Omental fat pad (tissue), 4 donors: Measurements from ENCODE around the gene MAPKBP1. TPM values are rescaled to one million over a fixed set of nuclear protein-coding genes. Genes with fewer than 3 reads are reported as not detected.

Source experiments
- ATAC-seq: fragments of 150-250 bp; one replicate; pipeline ENCODE4 v1.9.1; 2016; ENCODE audit warnings: mild to moderate bottlenecking, moderate library complexity; ENCODE audit not compliant: low FRiP score
- DNase-seq: peaks from one replicate; pipeline ENCODE4 v3.0.0-alpha.2; 2019; ENCODE audit warnings: low spot score
- CTCF ChIP-seq, 3 donors: fragments of 450-650 bp; IDR thresholded peaks; one replicate each; pipeline ENCODE4 v1.5.1; 2016 to 2017; ENCODE audit warnings: antibody characterized with exemption in 3 of 3, mild to moderate bottlenecking in 3 of 3, moderate library complexity in 2 of 3
- total RNA-seq, 4 donors: library from RNA; depleted of rRNA; stranded (reverse); fragments of >200 nt; gene quantifications; one replicate each; pipeline ENCODE4 v1.1.0, GENCODE V29; 2016

MAPKBP1 gene
- total RNA-seq, 4 donors from 2014 or later = 13.4 to 24.1 (median 14.4) TPM

DNA sequence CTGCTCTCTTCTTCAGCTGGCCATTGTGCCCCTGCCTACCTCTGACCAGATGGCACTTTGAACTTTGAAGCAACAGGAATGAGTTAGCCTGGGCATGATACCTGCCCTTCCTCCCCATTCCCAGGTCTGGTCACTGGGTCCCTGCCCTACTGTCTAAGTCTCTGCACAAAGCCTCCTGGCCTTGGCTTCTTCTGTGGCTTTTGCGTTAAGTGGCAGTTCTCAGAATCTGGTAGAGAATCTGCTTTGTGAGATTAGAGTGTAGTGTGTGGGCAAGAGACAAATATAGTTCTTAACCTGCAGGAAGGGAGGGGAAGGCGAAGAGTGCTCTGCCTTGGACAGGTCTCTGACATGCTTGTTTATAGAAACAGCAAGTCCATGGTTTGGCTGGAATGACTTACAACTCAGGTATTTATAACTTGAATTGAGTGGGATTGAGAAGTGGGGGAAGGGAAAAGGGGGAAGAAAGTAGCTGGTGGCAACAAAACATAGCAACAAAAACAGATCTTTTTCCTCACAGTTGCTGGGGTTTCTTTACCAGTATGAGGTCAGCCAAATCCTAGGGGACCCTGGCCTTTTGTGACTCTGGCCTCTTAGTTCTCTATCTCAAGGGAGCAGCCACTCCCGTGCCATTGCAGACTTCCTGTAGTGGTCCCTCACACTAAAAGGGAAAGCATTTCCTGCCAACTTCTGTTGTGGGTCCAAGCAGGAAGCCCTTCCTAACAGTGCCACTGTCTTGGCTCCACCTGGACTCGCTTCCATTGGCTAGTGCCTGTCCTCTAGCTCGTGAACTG is 16.7 kb downstream of the MAPKBP1 start:
- DNase-seq = no peak
- peak; percentile 58 for ATAC-seq
- TF ChIP-seq CTCF (IDR thresholded peaks at IDR 0.05) = no peak

DNA sequence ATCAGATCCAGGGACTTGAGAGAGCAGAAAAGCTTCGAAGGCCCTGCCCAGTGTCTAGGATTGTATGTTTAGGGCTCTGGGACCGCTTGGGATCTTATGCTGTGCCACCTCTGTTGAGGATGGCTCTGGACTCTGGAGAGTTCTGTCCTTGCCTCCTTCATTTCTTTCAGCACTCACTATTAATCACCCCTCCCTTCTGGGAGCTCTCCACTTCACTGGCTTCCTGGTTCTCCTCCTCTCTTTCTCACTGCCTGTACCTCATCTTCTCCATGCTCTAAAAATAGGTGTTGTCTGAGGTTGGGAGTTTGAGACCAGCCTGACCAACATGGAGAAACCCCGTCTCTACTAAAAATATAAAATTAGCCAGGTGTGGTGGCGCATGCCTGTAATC is 17.3 kb downstream of the MAPKBP1 start:
- TF ChIP-seq CTCF (IDR thresholded peaks at IDR 0.05) = no peak
- ATAC-seq = peak; percentile 29
- no peak for DNase-seq

DNA sequence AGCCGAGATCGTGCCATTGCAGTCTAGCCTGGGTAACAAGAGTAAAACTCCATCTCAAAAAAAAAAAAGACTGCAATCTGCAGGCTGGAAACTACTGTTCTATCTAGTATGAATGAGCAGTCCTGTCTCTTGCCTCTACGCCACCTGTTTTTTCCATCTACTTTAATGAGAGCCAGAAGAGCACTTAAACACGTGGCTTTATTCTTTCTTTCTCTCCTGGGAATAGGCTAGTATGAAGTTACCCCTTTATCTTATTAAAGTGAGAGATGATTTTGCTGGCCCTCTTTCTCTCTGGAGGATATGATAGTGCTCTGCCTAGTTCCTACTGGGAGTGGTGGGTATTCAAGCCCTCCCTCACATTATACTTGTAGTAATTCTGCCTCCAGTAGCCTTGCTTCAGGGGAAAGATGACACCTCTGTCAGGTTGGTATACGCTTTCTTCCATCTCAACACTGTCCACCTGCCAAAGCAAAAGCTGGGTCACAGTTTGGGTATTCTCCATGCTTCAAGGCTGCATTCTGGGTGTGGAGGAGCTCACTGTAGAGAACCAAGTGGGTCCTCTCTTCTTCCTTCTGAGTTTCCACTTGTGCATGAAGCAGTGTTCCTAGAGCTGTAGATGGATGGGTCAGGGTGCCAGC is 17.8 kb downstream of the MAPKBP1 start:
- no peak for ATAC-seq
- no peak for DNase-seq
- TF ChIP-seq CTCF (IDR thresholded peaks at IDR 0.05) = no peak

GRCh38 chr15:41794081-41794480 is 19.8 kb downstream of the MAPKBP1 start:
- DNase-seq (no peak), ATAC-seq (no peak)
- no peak for TF ChIP-seq CTCF (IDR thresholded peaks at IDR 0.05)

DNA sequence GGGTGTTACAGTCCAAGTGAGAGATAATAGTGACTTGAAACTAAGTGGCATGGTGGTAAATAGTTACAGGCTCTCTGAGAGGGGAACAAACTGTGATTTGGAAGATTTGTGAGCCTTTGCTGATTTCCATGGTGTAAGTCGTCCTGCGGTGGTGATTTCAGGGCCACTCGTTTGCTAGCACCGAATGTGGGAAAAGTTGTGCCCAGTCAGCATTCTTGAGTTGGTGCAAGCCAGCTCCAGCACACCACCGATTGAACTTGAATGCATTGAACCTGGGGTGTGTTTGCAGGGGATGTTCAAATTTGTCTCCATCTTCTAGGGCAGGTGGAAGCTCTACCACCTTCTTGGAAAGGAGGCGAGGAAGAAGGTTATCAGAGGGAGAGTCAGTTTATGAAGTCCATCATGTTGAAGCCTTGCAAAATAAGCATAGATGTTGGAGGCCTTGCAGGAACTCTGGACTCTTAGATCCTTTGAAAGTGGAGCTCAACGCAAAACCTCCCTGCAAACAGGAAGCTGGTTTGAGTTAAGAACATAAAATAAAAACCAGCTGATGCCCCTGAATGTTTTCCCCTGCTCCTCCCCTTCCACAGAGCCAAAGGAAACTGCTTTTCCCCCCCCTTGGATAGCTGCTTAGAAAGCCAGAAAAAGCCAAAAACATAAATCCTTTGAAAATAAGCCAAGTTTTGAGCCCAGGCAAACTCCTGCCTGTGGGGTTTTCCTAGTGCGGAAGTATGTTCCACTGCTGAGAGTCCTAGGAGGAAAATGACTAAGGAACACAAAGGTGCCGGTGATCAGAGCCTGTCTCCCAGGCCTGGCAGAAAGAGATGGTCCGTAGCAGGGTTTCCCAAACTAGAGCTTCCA is 21.9 kb downstream of the MAPKBP1 start:
- DNase-seq = no peak
- no peak for TF ChIP-seq CTCF (IDR thresholded peaks at IDR 0.05)
- ATAC-seq = peak; percentile 58

DNA sequence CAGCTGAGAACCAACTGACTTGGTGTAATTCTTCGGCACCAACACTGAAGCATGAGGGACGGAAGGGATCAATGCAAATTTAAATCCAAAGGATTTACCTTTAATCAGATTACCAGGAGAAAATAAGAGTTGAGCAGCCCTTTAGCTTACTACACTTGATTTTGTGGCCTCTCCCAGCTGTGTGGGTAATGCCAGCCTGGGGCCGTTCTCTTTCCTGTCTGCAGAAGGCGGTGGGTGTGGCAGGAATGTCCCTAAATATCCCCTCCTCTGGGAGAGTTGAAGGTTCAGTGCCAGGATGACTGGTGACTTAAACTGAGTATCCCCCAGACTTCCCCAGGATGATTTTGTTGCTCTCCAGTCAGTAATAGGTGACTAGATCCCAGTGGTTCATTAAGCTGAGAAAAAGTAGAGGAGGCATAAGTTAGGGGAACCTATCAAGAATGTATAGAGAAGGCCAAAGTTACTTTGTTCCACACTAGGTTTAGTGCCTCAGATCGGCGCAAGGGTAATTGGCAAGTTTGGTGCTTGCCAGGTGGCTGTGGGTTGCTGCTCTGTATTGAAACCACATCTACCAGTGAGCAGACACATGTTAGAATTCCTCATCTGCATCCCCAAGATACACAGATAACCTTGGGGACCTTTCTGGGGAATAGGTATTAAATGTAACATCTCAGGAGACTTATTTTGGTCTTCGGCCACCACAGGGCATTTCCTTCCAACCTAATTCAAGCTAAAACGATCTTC is 23.1 kb downstream of the MAPKBP1 start:
- ATAC-seq (no peak), DNase-seq (no peak)
- TF ChIP-seq CTCF (IDR thresholded peaks at IDR 0.05) = no peak
